Epithelial cell of proximal tubule (primary cell): ENCODE data around the gene PRDM16. TPM values are rescaled to one million over a fixed set of nuclear protein-coding genes. Genes with fewer than 3 reads are reported as not detected.

Source experiments
- DNase-seq: peaks from one replicate; pipeline ENCODE4 v3.0.0-alpha.2; 2011; ENCODE audit warnings: low read depth
- H3K4me3 ChIP-seq: 2 replicates; pipeline ENCODE4 v1.5.1; 2011; ENCODE audit warnings: low read depth, mild to moderate bottlenecking, low read length
- CTCF ChIP-seq: conservative IDR thresholded peaks from 2 replicates; pipeline ENCODE4 v1.5.1; 2012; ENCODE audit warnings: low read depth, mild to moderate bottlenecking, low read length
- total RNA-seq: library from RNA; depleted of rRNA; stranded (reverse); fragments of >200 nt; gene quantifications from 2 replicates; pipeline ENCODE4 v1.2.3, GENCODE V29; 2015

PRDM16 gene
- total RNA-seq, 1 donor from 2014 or later, result 0.06 TPM

GRCh38 chr1:3130268-3130667 is 61.3 kb downstream of the PRDM16 start:
- no peak overlapping the region for H3K4me3 ChIP-seq
- no peak for DNase-seq
- no peak for TF ChIP-seq CTCF

- no peak overlapping the region for H3K4me3 ChIP-seq
- DNase-seq, result no peak
- TF ChIP-seq CTCF, result no peak
Measured at GRCh38 chr1:3132660-3133059, 63.7 kb downstream of the PRDM16 start.

- H3K4me3 ChIP-seq, result no peak overlapping the region
- no peak for TF ChIP-seq CTCF
- no peak for DNase-seq
Measured at GRCh38 chr1:3133686-3134085, 64.7 kb downstream of the PRDM16 start.

- no peak overlapping the region for H3K4me3 ChIP-seq
- TF ChIP-seq CTCF, result no peak
- no peak for DNase-seq
Measured at GRCh38 chr1:3134381-3135072, 65.5 kb downstream of the PRDM16 start.

GRCh38 chr1:3135073-3135702 is 66.2 kb downstream of the PRDM16 start:
- TF ChIP-seq CTCF, result no peak
- H3K4me3 ChIP-seq, result no peak overlapping the region
- DNase-seq, result no peak

GRCh38 chr1:3135744-3136455 is 66.9 kb downstream of the PRDM16 start:
- no peak for TF ChIP-seq CTCF
- H3K4me3 ChIP-seq, result no peak overlapping the region
- no peak for DNase-seq
